NCI-H1105 (cell line): ENCODE data around the gene CDC42SE1.
"Not testable (repeated sequence)": the region's sequence is repeated elsewhere in the genome, so short reads cannot be mapped to it uniquely, and the experiment has no call there.

Experiments
- DNase-seq: peaks from one replicate; lab custom pipeline; 2025; lab: John Stamatoyannopoulos, UW

CDC42SE1 gene

GRCh38 chr1:151059109-151060006, at the start of gene CDC42SE1:
Gene CDC42SE1 (minus strand): TSS chr1:151059622. CDS start chr1:151055730, 3,892 bp downstream.
- DNase-seq, result peak; percentile 78

DNA sequence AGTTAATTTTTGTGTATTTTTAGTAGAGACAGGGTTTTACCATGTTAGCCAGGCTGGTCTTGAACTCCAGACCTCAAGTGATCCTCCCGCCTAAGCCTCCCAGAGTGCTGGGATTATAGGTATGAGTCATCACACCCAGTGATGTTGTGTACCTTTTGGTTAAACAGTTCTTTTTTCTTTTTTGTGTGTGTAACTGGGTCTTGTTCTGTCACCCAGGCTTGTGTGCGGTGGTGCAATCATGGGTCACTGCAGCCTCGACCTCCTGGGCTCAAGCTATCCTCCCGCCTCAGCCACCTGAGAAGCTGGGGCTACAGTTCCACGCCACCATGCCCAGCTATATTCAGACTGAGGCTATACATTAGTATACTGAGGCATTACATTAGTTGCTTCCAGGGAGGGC, 48.9 kb upstream of the CDC42SE1 start:
- no peak for DNase-seq

DNA sequence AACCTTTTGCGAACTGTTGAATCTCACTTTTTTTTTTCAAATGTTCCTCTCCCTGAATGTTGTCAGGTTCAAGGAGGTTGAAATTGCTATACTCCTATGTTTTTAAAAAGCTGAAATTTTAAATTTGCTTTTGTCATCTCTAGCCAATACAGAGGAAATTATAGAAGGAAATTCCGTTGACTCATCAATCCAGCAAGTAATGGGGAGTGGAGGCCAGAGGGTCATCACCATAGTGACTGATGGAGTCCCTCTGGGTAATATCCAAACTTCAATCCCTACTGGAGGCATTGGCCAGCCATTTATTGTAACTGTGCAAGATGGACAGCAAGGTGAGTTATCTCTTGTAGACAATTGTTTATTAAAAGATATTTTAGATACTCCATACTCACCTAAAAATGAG, 47.5 kb upstream of the CDC42SE1 start:
- DNase-seq, result no peak

DNA sequence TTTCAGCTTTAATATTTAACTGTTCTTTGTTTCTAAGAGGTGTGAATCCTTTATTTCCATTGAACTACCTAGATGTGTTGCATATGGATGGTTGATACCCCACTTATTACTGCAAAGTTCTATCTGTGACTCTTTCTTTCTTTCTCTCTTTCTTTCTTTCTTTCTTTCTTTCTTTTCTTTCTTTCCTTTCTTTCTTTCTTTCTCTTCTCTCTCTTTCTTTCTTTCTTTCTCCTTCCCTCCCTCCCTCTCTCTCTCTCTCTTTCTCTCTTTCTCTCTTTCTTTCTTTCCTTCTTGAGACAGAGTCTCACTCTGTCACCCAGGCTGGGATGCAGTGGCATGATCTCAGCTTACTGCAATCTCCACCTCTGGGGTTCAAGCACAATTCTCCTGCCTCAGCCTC, 45.2 kb upstream of the CDC42SE1 start:
- no peak for DNase-seq

DNA sequence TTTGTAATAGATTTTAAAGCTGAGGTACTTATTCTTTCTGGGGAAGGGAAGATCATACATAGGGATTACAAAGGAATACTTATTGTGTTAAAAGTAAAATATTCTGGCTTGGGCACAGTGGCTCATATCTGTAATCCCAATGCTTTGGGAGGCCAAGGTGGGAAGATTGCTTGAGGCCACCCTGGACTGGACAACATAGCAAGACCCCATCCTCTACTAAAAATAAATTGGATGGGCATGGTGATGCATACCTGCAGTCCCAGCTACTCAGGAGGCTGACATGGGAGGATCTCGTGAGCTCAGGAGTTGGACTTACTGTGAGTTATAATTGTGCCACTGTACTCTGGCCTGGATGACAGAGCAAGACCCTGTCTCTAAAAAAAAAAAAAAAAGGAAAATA, 38.7 kb upstream of the CDC42SE1 start:
- DNase-seq, result no peak

GRCh38 chr1:151097426-151097825, 38.0 kb upstream of the CDC42SE1 start:
- DNase-seq, result not testable (repeated sequence)

- no peak for DNase-seq
Measured at GRCh38 chr1:151085953-151086559, 26.6 kb upstream of the CDC42SE1 start.

- peak; percentile 90 for DNase-seq
Measured at GRCh38 chr1:151072224-151072623, 12.8 kb upstream of the CDC42SE1 start.

- DNase-seq, result peak; percentile 84
Measured at GRCh38 chr1:151070474-151071276, 11.3 kb upstream of the CDC42SE1 start, which contains the start of gene GABPB2. Gene GABPB2 (plus strand): TSS chr1:151070761. CDS start chr1:151088190, 17,429 bp downstream.

DNA sequence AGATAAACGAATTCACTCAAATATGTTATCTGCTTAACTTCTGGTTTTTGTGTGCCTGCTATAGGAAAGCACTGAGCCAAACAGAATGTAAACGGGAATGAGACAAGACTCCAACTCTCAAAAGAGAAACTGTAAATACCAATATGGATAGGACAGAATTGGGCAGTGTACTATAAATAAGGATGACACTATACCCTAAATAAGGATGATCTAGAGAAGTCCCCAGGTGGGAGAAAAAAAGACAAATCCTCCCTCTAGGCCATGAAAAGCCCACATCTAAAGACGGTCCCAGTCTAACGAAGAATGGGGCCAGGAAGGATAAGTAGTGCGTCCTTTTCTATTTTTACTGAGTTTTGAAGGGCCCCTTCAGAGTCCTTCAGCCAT, 9.7 kb upstream of the CDC42SE1 start:
- no peak for DNase-seq

- DNase-seq, result no peak
Measured at GRCh38 chr1:151067185-151067584, 7.8 kb upstream of the CDC42SE1 start.

DNA sequence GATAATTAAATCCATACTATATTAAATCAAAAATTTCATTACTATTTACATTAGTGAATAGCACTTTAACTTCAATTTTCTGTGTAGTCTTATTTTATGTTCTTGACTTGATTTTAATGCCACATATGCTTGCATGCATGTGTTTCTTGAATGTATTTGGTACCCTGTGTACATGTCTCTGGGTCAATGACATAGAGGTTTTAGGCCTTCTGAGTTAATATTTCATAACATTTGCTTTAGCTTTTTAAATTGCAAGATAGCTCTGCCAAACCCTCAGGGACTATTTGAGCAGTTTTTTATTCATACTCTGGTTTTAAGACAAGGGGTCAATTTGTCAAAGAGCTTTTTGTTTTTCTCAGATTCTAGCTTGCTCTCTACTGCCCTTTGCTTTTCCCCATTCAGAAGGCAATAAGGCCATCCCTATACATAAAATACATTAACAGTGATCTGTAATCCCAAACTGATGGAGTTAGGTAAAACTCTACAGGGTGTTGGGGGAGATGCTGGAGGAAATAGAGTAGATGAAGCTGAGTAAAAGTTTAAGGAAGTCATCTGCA, 5.7 kb upstream of the CDC42SE1 start:
- no peak for DNase-seq

- no peak for DNase-seq
Measured at GRCh38 chr1:151062741-151063371, 3.4 kb upstream of the CDC42SE1 start.

GRCh38 chr1:151061704-151062103, 2.3 kb upstream of the CDC42SE1 start:
- no peak for DNase-seq

GRCh38 chr1:151060657-151061421, 1.4 kb upstream of the CDC42SE1 start:
- DNase-seq, result no peak

- peak; percentile 84 for DNase-seq
Measured at GRCh38 chr1:151060007-151060656, 710 bp upstream of the CDC42SE1 start, which contains the start of gene MLLT11. Gene MLLT11 (plus strand): TSS chr1:151060397. CDS start chr1:151067225, 6,828 bp downstream.

GRCh38 chr1:151058692-151059091, 730 bp downstream of the CDC42SE1 start:
- DNase-seq, result peak; percentile 85

GRCh38 chr1:151056149-151056548, 3.3 kb downstream of the CDC42SE1 start:
- DNase-seq, result no peak

GRCh38 chr1:151055581-151055980, 3.8 kb downstream of the CDC42SE1 start:
- no peak for DNase-seq

- DNase-seq, result no peak
Measured at GRCh38 chr1:151054971-151055547, 4.4 kb downstream of the CDC42SE1 start.
